ENCODE data around the gene HOXB9.

The HOXB9 gene

GRCh38 chr17:48596000-48596734, 30.0 kb downstream of the HOXB9 start:
- H3K4me3 ChIP-seq (ENCODE audit: low read length): no peak overlapping the region; the same call in 1 of the 2 replicates
- TF ChIP-seq ZNF274 (IDR thresholded peaks at IDR 0.05; ENCODE audit: low read depth, low read length): no peak

- H3K4me3 ChIP-seq (ENCODE audit: low read length): no peak overlapping the region
- no peak for TF ChIP-seq ZNF274 (IDR thresholded peaks at IDR 0.05; ENCODE audit: low read depth, low read length)
These were observed 30.7 kb downstream of the HOXB9 start for GRCh38 chr17:48595278-48595999.

- no peak overlapping the region for H3K4me3 ChIP-seq (ENCODE audit: low read length)
- no peak for TF ChIP-seq ZNF274 (IDR thresholded peaks at IDR 0.05; ENCODE audit: low read depth, low read length)
These were observed 31.4 kb downstream of the HOXB9 start for GRCh38 chr17:48594538-48595277.

GRCh38 chr17:48593840-48594537, 32.2 kb downstream of the HOXB9 start:
- H3K4me3 ChIP-seq (ENCODE audit: low read length): no peak overlapping the region; the same call in 1 of the 2 replicates
- TF ChIP-seq ZNF274 (IDR thresholded peaks at IDR 0.05; ENCODE audit: low read depth, low read length): no peak

GRCh38 chr17:48593126-48593829, 32.9 kb downstream of the HOXB9 start, which contains the start of gene HOXB5:
TSS of gene HOXB5 (minus strand) at chr17:48593779. CDS start at chr17:48593682, 97 bp downstream.
- H3K4me3 ChIP-seq (ENCODE audit: low read length): peak within 1 kb of the TSS; percentile 52; the same call in 1 of the 2 replicates
- no peak for TF ChIP-seq ZNF274 (IDR thresholded peaks at IDR 0.05; ENCODE audit: low read depth, low read length)

- no peak for TF ChIP-seq ZNF274 (IDR thresholded peaks at IDR 0.05; ENCODE audit: low read depth, low read length)
- H3K4me3 ChIP-seq (ENCODE audit: low read length): peak overlapping the region; percentile 52; the same call in 1 of the 2 replicates
These were observed 33.6 kb downstream of the HOXB9 start for GRCh38 chr17:48592577-48592976.

- TF ChIP-seq ZNF274 (IDR thresholded peaks at IDR 0.05; ENCODE audit: low read depth, low read length): no peak
- no peak overlapping the region for H3K4me3 ChIP-seq (ENCODE audit: low read length)
These were observed 34.1 kb downstream of the HOXB9 start for GRCh38 chr17:48592057-48592514.

GRCh38 chr17:48591255-48592056, 34.7 kb downstream of the HOXB9 start:
- TF ChIP-seq ZNF274 (IDR thresholded peaks at IDR 0.05; ENCODE audit: low read depth, low read length): no peak
- no peak overlapping the region for H3K4me3 ChIP-seq (ENCODE audit: low read length)

GRCh38 chr17:48590607-48591161, 35.5 kb downstream of the HOXB9 start:
- no peak for TF ChIP-seq ZNF274 (IDR thresholded peaks at IDR 0.05; ENCODE audit: low read depth, low read length)
- H3K4me3 ChIP-seq (ENCODE audit: low read length): no peak overlapping the region

GRCh38 chr17:48589831-48590606, 36.1 kb downstream of the HOXB9 start, which contains the start of gene HOXB3:
TSS of gene HOXB3 (minus strand) at chr17:48590241. CDS start at chr17:48552474, 37,767 bp downstream.
- H3K4me3 ChIP-seq (ENCODE audit: low read length): peak within 1 kb of the TSS; percentile 8
- TF ChIP-seq ZNF274 (IDR thresholded peaks at IDR 0.05; ENCODE audit: low read depth, low read length): no peak
